Activated T-cell treated with anti-CD3 and anti-CD28 coated beads, Interleukin-2, amount 50 U/mL, for 72 hours (primary cell): ENCODE results near the gene LRFN2. TPM values are rescaled to one million over a fixed set of nuclear protein-coding genes. Genes with fewer than 3 reads are reported as not detected.

Experiments
- ATAC-seq, 2 donors: fragments of 150-1000 bp; cut with Tn5 transposase; replicated peaks in 1 of 2; 2 replicates each; pipeline ENCODE4 v1.10.0; 2021; ENCODE audit warnings: moderate library complexity in 2 of 2, mild to moderate bottlenecking in 1 of 2
- DNase-seq, 2 donors: peaks; one replicate each; pipeline ENCODE4 v3.0.0; 2021 to 2022; ENCODE audit warnings: mixed read lengths in 1 of 2
- H3K27ac Mint-ChIP-seq: one replicate; pipeline ENCODE4 v1.8.0; 2022; ENCODE audit warnings: mild to moderate bottlenecking, moderate library complexity, mixed read lengths
- H3K27me3 Mint-ChIP-seq: one replicate; pipeline ENCODE4 v1.8.0; 2022; ENCODE audit warnings: low read depth, mixed read lengths
- H3K36me3 Mint-ChIP-seq, 2 donors: one replicate each; pipeline ENCODE4 v1.8.0; 2022; ENCODE audit warnings: mixed read lengths in 2 of 2, mild to moderate bottlenecking in 1 of 2; ENCODE audit not compliant: insufficient read depth in 2 of 2
- H3K4me1 Mint-ChIP-seq: one replicate; pipeline ENCODE4 v1.8.0; 2022; ENCODE audit warnings: low read depth, mixed read lengths
- H3K4me3 Mint-ChIP-seq, 2 donors: one replicate each; pipeline ENCODE4 v1.8.0; 2022; ENCODE audit warnings: mild to moderate bottlenecking in 2 of 2, mixed read lengths in 2 of 2, moderate library complexity in 2 of 2
- H3K9me3 Mint-ChIP-seq, 2 donors: one replicate each; pipeline ENCODE4 v1.8.0; 2022; ENCODE audit warnings: mixed read lengths in 2 of 2
- total RNA-seq, 2 donors: library from RNA; stranded (reverse); gene quantifications; one replicate each; pipeline ENCODE4 v1.2.3, GENCODE V29; 2022

LRFN2 gene
- total RNA-seq = under 1 TPM in 1 of 2 donors, not detected in 1; 0.12 TPM

DNA sequence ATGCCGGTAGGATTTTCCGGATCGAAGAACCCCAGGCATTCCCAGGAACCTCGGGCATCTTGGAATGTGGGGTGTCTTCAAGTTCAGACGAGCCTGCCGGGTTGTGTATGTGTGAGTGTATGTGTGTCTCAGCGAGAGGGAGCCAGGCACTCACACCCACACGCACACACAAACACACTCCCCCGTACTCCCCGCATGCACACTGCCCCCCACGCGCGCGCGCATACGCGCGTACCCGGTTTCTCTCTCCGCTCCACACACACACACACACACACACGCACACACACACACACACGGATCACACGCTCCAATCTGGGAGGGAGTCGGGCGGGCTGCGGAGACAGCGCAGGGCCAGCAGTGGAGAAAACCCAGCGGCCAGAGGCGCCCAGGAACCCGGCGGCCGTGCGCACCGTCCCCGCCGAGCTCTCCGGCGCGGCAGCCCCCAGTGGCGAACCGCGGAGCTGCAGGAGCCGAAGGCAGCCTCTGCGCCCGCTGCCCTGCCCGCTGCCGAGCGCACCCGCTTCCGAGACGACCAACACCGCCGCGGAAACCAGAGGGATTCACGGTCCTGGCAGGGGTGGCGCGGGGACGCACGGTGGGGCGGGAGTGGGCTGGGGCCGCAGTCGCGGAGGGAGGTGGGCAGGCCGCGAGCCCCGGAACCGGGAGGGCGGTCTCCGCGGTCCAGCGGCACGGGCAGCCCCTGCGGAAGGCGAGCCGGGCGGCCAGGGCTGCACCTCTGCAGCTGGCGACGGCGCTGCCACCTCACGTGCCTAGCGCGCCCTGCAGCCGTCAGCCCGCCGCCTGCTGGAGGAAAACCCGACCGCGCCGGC, at the start of gene LRFN2:
Gene LRFN2 (minus strand): TSS at position 125 of the 830 bp plus-strand sequence.
- ATAC-seq (peak; percentile 92 to 94), DNase-seq (peak; percentile 81 to 83)
- Mint-ChIP-seq H3K9me3 (no peaks in the 10 kb centered on the region), H3K4me1 (peaks cover 6% of the 10 kb centered on the region), H3K27me3 (peaks cover 31% of the 10 kb centered on the region), H3K36me3 (no peaks in the 10 kb centered on the region), H3K4me3 (peak within 1 kb of the TSS; percentile 88 to 93), H3K27ac (no peak within 1 kb of the TSS)

DNA sequence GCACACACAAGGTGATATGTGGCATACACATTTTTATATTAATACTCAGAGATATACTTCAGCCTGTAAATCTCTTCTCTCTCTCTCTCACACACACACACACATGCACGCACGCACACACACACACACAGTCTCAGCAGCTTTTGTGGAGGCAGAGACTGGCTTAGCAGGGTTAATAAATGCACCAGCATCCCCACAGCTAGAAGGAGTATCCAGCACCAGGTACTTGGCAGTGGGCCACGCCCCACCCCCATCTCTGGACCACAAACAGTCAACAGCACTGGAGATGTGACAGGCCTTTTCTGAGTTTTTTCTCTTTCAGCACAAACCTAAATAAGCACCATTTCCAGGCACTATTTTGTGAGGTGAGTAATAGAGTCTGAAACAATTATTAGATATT, 47.3 kb upstream of the LRFN2 start:
- no peak for ATAC-seq
- Mint-ChIP-seq H3K4me3 (no peak overlapping the region), H3K36me3 (no peaks in the 10 kb centered on the region), H3K27ac (no peak overlapping the region), H3K27me3 (no peaks in the 10 kb centered on the region), H3K4me1 (no peaks in the 10 kb centered on the region), H3K9me3 (no peaks in the 10 kb centered on the region)
- no peak for DNase-seq

DNA sequence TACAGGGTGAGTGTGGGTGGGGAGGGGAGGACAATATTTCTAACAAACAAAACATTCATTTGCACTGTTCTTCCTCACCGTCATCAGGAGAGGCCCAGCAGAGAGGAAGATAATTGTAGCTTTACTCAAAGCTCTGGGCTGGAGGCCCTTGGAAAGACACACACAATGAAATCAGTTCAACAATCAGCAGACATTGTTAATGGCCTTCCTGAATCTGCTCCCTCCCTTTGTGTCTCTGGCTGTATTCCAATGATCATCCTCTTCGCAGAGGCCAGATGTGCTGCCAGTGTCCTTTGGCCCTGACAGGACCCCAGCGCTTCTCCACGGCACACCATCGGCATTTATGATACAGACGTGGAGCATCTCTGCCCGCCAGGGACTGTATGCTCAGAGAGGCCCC, 44.6 kb upstream of the LRFN2 start:
- no peak overlapping the region for H3K27ac Mint-ChIP-seq
- DNase-seq (no peak), ATAC-seq (no peak)
- no peak overlapping the region for H3K4me3 Mint-ChIP-seq
- no peaks in the 10 kb centered on the region for H3K4me1 Mint-ChIP-seq
- H3K36me3 Mint-ChIP-seq = no peaks in the 10 kb centered on the region
- H3K9me3 Mint-ChIP-seq = no peaks in the 10 kb centered on the region
- no peaks in the 10 kb centered on the region for H3K27me3 Mint-ChIP-seq

DNA sequence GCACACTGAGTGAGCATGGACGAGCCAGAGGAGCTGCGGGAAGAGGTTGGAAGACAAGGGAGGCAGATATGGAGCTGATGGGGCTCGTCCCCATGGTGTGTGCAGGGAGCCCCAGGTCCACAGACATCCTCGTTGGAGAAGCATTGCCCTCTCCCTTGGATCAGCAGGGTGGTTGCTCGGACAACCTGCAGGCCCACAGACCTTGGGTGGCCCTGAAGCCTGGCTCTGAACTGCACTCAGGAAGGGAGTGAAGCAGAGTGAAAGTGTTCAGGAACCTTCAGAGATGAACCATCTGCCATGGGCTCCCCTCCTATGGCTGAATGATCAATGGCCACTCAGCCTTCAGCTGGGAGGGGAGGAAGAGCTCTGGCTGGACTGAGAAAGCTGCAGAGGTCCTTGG, 43.3 kb upstream of the LRFN2 start:
- Mint-ChIP-seq H3K9me3 (peaks cover 2 to 3% of the 10 kb centered on the region in 2 donors), H3K27me3 (no peaks in the 10 kb centered on the region), H3K36me3 (no peaks in the 10 kb centered on the region), H3K27ac (no peak overlapping the region), H3K4me1 (no peaks in the 10 kb centered on the region), H3K4me3 (no peak overlapping the region)
- DNase-seq (no peak), ATAC-seq (no peak)

DNA sequence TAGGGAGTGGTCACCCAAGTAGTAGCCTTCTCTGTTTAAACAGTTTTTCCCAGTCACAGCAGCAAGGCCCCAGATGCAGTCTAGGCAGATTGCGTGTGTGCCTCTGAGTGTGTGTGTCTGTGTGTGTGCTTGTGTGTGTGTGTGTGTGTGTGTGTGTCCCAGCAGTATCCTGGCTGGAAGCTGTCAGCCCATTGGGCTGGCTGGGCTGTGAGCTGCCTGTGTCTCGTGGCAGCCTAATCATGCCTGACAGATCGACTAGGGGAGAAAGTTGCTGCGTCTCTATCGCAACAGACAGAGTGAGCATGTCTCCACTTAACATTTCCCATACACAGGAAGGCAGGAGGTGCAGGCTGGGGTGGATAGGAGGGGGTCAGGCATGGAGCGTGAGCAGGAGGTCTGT, 42.9 kb upstream of the LRFN2 start:
- H3K4me1 Mint-ChIP-seq = no peaks in the 10 kb centered on the region
- H3K4me3 Mint-ChIP-seq = no peak overlapping the region
- ATAC-seq = no peak
- H3K27me3 Mint-ChIP-seq = no peaks in the 10 kb centered on the region
- DNase-seq = no peak
- H3K9me3 Mint-ChIP-seq = peaks cover 2 to 3% of the 10 kb centered on the region in 2 donors
- H3K27ac Mint-ChIP-seq = no peak overlapping the region
- H3K36me3 Mint-ChIP-seq = no peaks in the 10 kb centered on the region

DNA sequence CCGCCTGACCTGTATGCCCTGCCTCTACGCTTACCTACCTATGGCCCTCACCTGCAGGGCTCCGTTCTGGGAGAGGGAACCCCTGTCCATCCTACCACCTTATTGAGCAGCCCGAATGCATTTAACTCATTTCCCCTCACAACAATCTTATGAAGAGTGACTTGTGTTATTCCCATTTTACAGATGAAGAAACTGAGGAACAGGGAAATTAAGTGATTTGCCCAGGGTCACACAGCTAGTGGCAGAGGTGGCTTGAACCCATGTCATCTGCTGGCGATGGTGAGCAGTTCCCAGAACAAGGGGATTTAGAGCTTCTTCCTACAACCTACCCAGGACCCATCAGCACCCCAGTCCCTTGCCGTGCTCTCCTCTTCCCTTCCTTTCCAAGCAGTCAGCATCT, 42.3 kb upstream of the LRFN2 start:
- H3K27ac Mint-ChIP-seq = no peak overlapping the region
- ATAC-seq (no peak), DNase-seq (no peak)
- H3K36me3 Mint-ChIP-seq = no peaks in the 10 kb centered on the region
- no peaks in the 10 kb centered on the region for H3K27me3 Mint-ChIP-seq
- H3K4me1 Mint-ChIP-seq = no peaks in the 10 kb centered on the region
- H3K4me3 Mint-ChIP-seq = no peak overlapping the region
- peaks cover 2 to 3% of the 10 kb centered on the region in 2 donors for H3K9me3 Mint-ChIP-seq

DNA sequence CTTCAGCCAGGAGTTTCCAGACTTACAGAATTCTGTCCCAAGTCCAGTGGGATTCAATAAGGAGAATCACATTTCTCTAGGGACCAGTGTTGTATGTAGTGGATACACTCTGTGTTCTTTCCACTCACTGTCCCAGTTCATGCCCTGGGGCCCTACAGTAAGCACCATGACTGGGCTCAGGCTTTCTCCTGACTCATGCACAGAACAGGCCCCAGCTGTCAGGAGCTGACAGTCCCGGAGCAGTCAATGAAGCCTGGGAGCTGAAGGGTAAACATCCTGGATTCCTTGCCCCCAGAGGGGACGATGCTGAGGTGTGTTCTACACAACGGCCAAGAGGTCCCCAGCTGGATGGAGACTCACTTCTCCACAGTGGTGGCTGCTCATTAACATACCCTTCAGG, 40.2 kb upstream of the LRFN2 start:
- no peak for DNase-seq
- no peaks in the 10 kb centered on the region for H3K36me3 Mint-ChIP-seq
- ATAC-seq = no peak
- no peak overlapping the region for H3K27ac Mint-ChIP-seq
- H3K4me1 Mint-ChIP-seq = no peaks in the 10 kb centered on the region
- H3K9me3 Mint-ChIP-seq = peaks cover 2 to 3% of the 10 kb centered on the region in 2 donors
- H3K27me3 Mint-ChIP-seq = no peaks in the 10 kb centered on the region
- no peak overlapping the region for H3K4me3 Mint-ChIP-seq

DNA sequence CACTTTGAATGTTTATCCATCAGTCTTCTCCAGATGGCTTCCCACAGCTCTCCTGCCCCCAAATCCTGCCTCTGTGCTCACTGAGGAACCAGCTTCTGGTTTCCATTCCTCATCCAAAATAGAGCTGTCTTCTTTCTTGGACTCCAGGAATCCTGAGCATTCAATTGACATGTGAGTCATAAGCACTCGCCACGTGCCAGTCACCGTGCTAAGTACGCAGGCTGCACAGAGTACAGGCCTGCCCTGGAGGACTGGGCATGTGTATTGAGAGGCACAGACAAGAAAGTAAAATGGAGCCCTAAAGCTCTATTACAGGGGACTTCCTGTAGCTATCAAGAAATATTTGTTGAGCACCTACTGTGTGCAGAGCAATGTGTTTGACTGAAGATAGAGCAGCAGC, 39.7 kb upstream of the LRFN2 start:
- Mint-ChIP-seq H3K9me3 (peaks cover 2 to 3% of the 10 kb centered on the region in 2 donors), H3K27me3 (no peaks in the 10 kb centered on the region), H3K4me3 (no peak overlapping the region), H3K36me3 (no peaks in the 10 kb centered on the region), H3K4me1 (no peaks in the 10 kb centered on the region), H3K27ac (no peak overlapping the region)
- DNase-seq (no peak), ATAC-seq (no peak)

DNA sequence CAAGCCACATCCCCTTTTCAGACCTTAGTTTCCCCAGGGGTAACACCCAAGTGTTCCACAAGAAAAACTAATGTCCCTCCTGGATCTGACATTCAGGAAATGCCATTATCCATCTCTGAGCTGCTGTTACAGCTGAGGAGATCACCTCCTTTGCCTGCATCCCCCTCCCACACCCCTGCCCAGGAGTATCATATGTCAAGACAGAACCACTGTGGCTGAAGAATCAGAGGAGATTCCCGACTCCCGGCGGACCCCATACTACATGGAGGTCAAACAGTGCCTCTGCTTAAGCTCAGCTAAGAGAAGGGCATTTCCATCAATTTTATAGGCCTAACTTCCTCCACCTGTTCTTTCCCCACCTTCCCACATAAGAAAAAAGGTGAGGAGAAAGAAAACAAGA, 36.8 kb upstream of the LRFN2 start:
- Mint-ChIP-seq H3K4me3 (no peak overlapping the region), H3K27ac (no peak overlapping the region), H3K36me3 (no peaks in the 10 kb centered on the region), H3K4me1 (no peaks in the 10 kb centered on the region), H3K27me3 (peaks cover 1% of the 10 kb centered on the region), H3K9me3 (peaks cover 2 to 3% of the 10 kb centered on the region in 2 donors)
- ATAC-seq = no peak
- no peak for DNase-seq

DNA sequence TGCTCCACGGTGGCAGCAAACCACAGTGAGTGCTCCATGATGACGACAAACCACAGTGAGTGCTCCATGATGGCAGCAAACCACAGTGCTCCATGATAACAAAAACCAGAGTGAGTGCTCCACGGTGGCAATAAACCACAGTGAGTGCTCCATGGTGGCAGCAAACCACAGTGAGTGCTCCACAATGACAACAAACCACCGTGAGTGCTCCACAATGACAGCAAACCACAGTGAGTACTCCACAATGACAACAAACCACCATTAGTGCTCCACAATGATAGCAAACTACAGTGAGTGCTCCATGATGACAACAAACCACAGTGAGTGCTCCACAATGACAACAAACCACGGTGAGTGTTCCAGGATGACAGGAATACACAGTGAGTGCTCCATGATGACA, 36.0 kb upstream of the LRFN2 start:
- Mint-ChIP-seq H3K9me3 (peaks cover 2 to 3% of the 10 kb centered on the region in 2 donors), H3K27ac (no peak overlapping the region), H3K27me3 (peaks cover 9% of the 10 kb centered on the region), H3K4me1 (no peaks in the 10 kb centered on the region), H3K4me3 (no peak overlapping the region), H3K36me3 (no peaks in the 10 kb centered on the region)
- DNase-seq (no peak), ATAC-seq (no peak)

DNA sequence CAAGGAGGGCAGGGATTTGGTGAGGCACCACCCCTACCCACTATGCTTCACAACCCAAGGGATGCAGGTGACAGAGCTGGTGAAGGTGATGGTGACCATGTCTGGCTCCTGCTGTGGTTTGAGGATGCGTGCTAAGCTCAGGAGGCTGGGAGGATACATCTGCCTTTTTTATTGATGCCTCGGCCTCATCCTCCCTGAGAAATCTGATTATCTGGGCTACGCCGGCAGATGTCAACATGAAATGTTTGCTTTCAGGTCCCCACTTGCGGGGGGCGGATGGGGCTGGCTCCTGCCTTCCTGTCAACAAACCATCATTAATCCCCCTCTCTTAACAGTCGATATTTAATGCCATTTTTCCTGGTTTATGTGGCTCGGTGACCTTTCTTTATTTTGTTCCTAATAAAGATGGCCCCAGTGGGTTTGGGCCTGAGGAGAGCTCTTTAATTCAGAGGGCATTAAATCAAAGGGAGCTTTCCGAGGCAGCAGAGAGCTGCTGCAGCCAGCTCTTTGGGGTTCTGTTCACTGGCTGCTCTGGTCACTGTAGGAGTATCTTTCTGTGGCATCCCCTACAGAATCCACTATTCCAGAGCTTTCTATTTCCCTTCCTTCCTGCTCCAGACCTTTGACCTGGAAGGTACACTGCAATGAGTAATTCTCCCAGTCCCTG, 33.5 kb upstream of the LRFN2 start:
- H3K27me3 Mint-ChIP-seq = peaks cover 18% of the 10 kb centered on the region
- H3K27ac Mint-ChIP-seq = no peak overlapping the region
- no peaks in the 10 kb centered on the region for H3K4me1 Mint-ChIP-seq
- DNase-seq = no peak
- ATAC-seq = no peak
- H3K4me3 Mint-ChIP-seq = no peak overlapping the region
- no peaks in the 10 kb centered on the region for H3K36me3 Mint-ChIP-seq
- peaks cover 1 to 2% of the 10 kb centered on the region in 2 donors for H3K9me3 Mint-ChIP-seq

DNA sequence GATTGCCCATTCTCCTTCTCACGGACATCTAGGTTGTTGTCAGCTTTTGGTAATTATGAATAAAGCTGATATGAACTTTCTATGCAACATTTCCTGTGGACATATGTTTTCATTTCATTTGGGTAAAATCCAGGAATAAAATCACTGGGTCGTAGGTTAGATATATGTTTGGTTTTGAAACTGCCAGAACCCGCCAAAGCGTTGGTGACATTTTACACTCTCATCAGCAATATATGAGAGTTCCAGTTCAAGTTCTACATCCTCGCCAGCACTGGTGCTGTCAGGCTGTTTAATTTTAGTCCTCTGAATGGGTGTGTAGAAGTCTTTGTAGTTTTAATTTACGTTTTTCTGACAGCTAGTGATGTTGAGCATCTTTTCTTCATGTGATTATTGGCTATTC, 27.5 kb upstream of the LRFN2 start:
- Mint-ChIP-seq H3K27ac (no peak overlapping the region), H3K4me3 (no peak overlapping the region), H3K4me1 (no peaks in the 10 kb centered on the region), H3K36me3 (no peaks in the 10 kb centered on the region), H3K9me3 (no peaks in the 10 kb centered on the region), H3K27me3 (peaks cover 33% of the 10 kb centered on the region)
- DNase-seq = no peak
- ATAC-seq = no peak

DNA sequence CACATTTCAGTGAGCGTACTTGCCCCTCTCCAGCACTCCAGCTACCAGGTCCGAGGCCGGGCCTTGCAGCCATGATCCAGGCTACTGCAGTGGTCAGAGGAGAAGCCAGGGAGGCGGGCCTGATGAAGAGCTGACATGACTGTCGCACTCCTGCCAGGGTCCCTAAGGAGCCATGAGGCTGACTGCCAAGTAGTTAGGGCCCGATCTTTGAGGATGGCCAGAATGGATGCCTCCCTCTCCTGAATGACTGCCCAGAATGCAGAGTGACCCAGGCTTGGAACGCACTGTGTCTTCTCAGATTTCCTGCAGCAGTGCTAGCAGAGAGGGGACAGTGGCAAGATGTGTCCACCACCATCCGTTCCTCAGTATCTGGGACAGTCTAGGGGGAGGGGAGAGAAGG, 24.7 kb upstream of the LRFN2 start:
- Mint-ChIP-seq H3K4me3 (no peak overlapping the region), H3K4me1 (no peaks in the 10 kb centered on the region), H3K27me3 (peaks cover 33% of the 10 kb centered on the region), H3K9me3 (no peaks in the 10 kb centered on the region), H3K36me3 (no peaks in the 10 kb centered on the region), H3K27ac (no peak overlapping the region)
- no peak for ATAC-seq
- DNase-seq = no peak
